GM18498 (cell line): ENCODE results near the gene PCDH8.

Experiments
- ATAC-seq: cut with Tn5 transposase; IDR thresholded peaks from one replicate; pipeline ENCODE4 v1.9.1; 2021; ENCODE audit warnings: mild to moderate bottlenecking, moderate library complexity; ENCODE audit not compliant: unreplicated experiment

The PCDH8 gene, protein sequence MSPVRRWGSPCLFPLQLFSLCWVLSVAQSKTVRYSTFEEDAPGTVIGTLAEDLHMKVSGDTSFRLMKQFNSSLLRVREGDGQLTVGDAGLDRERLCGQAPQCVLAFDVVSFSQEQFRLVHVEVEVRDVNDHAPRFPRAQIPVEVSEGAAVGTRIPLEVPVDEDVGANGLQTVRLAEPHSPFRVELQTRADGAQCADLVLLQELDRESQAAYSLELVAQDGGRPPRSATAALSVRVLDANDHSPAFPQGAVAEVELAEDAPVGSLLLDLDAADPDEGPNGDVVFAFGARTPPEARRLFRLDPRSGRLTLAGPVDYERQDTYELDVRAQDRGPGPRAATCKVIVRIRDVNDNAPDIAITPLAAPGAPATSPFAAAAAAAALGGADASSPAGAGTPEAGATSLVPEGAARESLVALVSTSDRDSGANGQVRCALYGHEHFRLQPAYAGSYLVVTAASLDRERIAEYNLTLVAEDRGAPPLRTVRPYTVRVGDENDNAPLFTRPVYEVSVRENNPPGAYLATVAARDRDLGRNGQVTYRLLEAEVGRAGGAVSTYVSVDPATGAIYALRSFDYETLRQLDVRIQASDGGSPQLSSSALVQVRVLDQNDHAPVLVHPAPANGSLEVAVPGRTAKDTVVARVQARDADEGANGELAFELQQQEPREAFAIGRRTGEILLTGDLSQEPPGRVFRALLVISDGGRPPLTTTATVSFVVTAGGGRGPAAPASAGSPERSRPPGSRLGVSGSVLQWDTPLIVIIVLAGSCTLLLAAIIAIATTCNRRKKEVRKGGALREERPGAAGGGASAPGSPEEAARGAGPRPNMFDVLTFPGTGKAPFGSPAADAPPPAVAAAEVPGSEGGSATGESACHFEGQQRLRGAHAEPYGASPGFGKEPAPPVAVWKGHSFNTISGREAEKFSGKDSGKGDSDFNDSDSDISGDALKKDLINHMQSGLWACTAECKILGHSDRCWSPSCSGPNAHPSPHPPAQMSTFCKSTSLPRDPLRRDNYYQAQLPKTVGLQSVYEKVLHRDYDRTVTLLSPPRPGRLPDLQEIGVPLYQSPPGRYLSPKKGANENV

DNA sequence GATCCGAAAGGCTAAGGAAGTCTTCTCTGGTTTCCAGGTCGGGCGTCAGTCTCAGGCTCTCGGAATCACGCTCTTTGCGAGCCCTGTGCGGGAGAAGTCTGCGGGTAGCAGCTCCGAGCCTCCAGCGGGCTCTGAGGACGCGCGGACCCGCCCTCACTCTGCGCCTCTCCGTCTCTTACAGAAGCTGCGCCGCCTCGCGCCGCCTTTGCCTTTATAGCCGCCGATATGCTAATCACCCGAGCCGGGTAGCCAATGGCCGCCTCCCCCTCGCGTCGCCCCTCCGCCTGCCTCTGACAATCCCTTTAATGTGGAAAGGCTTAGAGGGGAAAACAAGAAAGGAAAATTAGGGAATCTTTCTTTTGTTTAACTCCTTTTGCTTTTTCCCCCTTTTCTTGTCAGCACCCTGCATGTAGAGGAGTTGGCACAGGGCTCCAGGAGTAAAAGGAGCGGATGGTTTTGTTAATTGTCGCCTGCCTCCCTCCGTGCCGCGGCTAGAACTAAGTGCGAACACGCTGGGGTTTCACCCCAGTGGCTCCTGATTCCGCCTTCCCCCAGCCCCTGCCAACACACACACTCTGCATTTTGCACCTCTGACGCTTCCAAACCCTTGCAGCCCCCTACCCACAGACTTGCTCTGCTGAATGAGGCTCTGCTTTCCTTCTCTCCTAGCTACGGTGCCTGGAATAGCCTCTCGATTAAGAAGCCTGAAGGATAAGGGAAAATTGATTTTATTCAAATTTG is at the start of gene PCDH8:
PCDH8 (minus strand) TSS at position 186 of the 741 bp plus-strand sequence. CDS start 204 bp downstream, outside the sequence.
- ATAC-seq: no peak

DNA sequence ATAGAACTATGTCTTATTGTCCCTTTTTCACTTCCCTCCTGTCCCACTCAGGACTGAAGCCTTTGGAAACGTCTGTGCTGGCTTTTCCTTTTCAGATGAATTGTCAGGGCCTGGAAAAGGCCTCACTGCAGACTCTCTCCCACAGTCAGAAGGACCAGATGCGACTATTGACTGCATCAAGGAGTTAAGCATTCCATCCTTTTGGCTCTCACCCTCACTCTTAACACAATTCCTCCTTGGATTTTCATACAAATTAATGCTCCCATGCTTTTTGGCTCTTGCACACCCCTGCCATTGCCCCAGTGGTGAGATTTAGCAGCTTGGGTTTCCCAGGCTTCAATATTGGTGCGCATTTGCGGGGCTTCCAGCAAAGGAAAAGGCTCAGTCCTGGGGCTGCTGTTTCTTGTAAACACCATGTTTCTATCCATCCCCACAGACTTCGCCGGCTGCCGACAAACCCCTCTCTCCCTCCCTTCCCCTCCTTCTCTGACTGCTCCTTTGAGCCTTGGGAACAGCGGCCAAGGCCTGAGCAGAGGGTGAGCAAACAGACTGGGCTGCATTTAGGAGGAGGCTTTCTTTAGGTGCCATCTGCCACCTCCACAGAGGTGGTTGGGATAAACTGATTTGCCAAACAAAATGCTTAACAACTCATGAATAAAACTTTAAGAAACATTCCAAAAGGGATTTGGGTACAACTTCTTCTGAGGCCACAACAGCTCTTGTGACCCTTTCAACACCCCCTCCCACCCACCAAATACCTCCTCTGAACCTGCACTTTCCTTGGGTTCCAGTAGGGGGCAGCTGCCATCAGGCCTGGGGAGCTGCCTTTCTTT is 48.6 kb upstream of the PCDH8 start:
- ATAC-seq: no peak

DNA sequence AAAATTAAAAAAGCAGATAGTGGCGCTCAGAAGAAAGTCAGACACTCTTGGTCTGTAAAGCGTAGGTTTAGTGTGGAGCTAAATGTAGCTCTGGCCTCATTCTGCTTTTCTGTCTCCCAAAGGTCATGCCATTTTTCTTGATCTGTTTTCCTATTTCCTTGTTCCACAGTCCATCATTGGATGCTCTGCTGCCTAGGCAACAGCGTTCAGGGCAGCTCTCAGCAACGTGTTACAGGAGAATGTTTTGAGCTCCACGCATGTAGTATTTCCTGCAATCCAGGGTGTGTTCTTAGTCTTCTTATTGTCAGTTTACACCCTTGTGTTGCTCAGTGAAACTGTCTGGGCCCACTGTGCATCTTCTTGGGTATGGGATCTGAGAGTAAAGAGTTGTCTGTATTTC is 46.0 kb upstream of the PCDH8 start:
- ATAC-seq: no peak

DNA sequence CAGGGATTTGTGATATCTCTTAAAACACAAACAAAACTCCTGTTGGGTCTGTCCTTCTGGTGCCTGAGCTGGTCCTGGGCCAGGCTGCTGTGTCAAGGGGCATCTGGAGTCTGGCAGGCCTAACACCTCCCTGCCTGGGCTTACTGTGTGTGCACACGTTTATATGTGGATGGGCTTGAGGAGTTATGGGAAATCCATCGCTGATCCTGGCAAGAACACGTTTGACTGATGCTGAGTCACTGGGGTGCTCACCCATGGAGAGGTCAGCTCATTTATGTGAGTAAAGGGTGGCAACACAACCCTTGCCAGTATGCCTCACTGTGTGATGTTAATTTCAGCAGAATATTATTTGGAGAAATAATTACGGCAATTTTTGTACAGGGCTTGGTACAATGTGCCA is 44.5 kb upstream of the PCDH8 start:
- ATAC-seq: no peak

DNA sequence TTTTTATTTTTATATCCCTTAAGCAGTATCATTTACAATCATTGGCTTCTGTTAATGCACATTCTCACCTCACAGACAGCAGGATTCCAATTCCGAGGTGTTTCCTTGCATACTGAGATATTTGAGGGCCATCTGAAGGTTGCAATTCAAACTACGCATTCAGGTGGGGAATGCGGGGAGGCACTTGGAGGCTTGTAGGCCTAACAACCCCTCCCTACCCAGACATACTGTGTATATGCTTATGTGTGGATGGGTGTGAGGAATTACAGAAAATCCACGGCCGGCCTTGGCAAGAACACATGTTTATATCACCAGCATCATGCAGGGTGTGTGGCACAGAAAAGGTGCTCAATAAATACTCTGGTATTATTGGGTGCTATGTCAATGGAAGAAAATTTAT is 43.3 kb upstream of the PCDH8 start:
- no peak for ATAC-seq

DNA sequence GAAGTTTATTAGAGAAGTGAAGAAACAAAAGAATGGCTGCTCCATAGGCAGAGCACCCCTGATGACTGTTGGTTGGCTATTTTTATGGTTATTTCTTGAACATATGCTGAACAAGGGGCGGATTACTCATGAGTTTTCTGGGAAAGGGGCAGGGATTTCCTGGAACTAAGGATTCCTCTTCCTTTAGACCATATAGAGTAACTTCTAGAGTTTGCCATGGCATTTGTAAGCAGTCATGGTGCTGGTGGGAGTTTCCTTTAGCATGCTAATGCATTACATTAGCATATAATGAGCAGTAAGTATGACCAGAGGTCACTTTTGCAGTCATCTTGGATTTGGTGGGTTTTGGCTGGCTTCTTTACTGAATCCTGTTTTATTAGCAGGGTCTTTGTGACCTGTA is 38.7 kb upstream of the PCDH8 start:
- no peak for ATAC-seq

DNA sequence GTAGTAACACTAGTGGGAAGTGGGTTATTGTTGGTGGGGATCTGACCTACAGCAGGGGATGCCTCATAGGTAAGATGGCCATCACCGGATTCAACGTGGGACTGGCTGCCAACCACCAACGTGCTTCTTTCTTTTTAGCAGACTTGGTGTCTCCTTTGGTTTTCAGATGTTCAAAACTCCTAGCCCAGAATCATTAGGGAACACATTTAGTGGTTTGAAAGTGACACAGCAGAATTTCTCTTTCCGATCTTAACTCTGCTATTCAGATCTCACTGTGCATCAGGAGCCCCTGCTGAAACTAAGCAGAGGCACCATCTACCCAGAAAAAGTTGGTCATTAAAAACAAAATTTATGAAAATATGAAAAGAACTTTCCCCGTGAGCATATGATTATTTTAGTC is 36.7 kb upstream of the PCDH8 start:
- no peak for ATAC-seq

DNA sequence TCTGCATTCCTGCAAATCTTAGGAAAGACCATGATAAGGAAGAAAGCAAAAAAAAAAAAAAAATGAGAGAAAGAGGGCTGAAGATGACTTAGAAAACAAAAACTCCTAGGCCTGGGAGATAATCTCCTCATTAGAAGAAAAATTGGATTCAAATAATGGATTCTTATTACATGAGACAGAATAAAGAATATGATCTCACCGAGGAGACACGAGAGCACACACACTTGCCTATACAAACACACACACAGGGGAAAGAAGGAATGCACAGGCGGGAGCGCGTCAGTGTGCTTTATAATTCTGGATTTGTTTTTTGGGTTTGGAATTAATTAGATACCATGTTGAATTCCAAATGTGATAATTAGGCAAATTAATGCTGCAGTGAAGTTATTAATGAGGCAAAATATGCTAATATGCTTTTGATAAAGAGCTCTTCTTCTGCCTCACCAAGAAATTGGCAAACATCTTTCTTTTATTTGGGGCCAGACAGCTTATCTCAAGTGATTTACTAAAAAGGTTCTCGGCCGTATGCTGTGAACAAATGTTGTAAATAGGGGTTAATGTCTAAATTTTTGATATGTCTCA is 36.1 kb upstream of the PCDH8 start:
- no peak for ATAC-seq

DNA sequence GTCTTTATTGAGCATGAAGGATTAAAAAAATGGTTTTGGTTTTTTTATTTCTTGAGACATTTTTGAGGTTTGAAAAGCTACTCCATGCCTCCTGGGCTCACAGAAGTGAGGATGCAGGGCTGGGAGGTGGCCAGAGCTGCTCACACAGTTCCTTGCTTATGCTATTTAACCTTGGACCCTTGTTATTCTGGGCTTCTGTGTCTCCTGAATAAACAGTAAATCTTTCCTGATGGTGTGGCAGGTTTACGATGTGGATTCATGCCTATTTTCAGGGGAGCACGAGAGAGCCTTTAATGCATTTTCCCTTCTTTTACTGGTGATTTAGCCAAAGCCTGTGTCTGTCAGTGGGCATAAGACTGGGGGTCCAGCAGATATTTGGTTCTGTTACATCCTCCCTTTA is 34.3 kb upstream of the PCDH8 start:
- no peak for ATAC-seq

DNA sequence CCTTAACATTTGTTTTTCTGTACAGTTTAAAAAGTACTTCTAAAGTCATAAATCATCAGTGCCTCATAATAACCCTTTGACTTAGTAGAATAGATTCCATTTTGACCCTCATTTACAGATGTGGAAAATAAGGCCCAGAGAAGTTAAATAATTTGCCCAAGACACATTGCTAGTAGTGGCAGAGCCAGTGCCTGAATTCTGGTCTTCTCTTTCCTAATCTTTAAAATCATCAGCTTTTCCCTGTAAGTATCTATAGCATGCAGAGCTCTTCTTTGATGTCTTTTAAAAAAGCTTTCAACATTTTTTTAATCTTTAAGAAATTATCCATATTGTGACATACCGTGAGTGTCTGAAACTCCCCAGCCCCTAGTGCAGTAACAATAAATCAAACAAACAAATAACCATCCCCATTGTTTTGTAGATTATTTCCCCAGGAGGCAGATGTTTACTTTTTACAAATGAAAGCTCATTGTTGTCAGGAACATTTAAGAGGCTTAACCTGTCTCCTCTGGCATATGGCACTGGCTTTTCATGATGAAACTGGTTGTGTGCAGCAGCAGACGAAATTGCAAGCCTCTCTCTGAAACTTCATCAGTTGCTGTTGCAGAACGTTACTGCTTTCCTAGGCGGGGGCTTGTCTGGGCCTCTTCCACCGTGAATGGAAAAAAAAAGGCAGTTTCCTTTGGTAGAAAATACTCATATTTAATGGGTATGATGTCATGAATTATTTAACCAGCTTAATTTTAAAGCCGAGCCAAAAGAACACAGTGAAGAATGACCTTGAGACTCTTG is 31.7 kb upstream of the PCDH8 start:
- ATAC-seq: no peak

DNA sequence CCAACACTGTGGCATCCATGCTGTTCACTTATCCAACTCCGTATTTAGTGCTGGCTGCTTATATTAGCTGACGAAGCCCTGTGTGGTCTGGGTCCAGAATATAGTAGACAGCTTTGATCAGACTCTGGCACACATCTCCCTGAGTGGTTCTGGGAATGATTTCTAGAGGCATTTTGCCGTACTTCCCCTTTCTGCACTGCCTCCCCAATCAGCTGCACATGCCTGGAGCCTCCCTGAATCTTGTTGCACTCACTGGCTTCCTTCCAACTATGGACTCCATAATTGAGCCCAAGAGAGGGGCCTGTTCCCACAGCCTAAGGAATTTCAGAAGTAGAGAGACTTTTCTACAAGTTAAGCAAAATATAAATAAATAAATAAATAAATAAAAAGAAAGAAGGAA is 30.4 kb upstream of the PCDH8 start:
- no peak for ATAC-seq

DNA sequence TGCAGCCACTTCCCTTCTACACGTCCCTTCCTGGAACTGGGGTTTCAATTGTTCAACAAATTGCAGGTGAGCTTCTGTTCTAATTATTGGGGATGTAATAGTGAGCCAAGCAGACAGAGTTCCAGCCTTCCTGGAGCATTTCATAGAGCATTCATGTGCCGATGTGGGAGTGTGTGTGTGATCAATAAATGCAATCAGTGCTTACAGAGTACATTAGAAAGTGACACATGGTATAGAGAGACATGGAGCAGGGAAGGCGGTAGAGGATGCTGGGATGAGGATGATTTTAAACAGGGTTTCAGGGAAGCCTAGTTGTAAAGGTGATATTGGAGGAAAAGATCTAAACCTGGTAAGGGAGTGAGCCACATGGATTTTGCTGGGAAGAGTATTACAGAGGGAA is 21.7 kb upstream of the PCDH8 start:
- ATAC-seq: no peak

DNA sequence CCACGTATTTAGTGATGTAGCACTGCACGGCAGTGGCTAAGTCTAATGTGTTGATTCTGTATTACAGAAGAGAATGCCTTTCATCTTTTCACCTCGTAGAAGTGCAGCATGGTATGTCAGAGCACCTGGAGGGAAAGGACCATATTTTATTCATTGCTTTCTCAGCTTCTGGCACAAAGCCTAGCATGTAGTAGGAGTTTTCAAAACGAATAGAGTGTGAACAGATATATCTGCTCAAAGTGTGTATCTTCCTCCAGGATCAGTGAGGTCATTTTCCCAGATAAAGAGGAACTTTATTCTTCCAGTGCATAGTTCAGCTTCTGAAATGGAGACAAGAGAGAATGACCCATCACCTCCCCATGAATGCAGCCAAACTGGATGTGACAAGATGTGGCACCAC is 21.2 kb upstream of the PCDH8 start:
- no peak for ATAC-seq

DNA sequence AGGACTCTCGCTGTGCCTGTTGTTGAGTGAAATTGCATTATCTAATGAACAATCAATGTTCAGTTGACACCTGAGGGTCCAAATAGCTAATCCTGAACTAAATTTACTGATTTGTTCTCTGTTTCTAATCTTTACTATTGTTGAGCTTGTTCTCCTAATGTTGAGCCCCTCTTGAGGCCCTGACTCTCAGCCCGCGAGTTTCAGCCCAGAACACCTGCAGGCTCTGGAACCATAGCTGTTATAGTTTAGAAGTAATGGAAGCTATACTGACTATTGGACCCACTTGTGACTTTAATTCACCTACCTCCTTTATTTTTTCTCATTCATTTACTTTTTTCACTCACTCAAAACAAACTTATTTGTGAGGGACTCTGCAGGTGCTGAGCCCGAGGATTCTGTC is 20.6 kb upstream of the PCDH8 start:
- no peak for ATAC-seq

DNA sequence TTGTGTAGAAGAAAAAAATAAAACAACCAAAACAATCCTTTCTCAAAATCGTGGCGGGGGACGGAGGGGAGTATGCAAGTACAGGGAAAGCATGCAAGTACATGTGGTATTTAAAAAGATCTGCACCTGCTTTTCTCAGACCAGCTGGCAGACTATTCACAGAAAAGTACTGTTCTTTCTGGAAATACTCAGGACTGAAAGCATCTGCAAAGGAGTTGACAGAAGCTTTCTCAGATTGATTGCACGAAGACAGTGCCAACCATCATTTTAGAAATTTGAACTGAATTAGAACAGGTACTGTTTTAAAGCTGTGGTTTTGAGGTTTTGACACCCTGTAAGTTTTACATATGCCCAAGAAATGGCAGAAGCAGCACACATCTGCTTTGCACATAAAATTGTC is 19.8 kb upstream of the PCDH8 start:
- ATAC-seq: peak; percentile 90

DNA sequence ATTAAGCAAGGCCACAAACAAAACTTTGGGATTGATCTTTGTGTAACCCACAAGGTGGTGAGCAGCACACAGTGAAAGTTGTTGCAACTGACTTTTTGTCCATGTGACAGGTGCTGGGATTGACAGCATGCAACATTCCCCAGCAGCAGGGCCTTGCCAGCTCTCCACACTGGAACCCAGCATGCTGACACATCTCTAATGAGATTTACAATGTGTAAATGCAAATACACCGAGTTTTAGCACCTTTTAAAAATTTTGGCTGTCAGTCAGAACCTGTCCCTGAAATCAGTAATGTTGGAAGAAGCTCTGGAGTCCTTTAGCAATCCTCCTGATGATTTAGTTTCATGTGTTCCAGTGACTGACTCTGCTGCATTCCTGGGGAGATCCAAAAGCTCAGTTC is 16.5 kb upstream of the PCDH8 start:
- no peak for ATAC-seq

DNA sequence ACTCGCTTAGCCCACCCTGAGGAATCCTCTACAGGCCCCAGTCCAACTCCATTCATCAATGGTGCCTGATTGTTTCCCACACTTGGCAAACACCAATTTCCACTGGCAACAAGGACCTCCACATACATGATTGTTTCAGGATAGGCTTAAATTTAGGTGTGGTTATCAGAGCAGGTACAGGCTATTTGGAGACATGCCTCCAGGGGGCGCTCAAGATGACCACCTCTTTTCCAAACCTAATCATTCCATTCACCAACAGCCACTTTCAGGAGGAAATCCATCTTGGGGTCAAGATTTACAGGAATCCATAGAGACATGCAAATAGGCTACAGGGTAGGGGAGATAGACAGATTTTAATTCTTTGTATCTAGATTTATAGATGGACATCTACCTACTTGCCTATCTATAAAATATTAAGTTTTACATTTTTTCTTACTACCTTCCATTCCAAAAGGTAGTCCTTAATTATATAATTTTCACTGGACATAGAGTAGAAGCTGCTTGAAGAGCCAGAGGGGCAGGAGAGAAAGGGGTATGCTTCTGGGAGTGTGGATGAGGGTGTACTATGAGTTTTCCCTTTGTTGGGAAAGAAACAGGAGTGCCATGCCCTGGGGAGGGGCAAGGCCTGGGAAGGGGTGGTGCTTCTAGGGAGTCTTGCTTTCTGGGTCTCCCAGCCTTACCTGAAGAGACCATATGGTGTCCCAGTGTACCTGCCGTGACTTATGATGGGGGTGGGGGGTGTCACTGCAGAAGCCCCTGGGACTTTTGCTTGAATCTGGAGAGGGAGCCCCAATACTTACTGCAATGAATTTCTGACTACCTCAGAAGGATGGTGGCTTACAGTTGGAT is 14.1 kb upstream of the PCDH8 start:
- no peak for ATAC-seq

DNA sequence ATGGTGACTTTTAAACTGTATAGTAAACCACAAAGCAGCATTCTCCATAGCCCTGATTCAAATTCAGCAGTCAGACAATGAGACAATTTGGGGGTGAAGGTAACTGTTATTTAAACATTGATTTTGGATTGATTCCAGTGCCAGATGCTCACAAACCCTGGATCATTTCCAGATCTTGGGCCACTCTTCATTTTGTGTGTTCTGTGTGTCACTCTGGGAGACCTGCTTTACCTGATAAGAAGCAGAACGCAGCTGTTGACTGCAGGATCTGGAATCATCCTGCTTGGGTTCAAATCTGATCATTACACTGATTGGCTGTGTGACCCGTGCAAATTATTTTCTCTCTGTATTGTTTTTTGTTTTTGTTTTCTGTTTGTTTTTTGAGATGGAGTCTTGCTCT is 4.0 kb upstream of the PCDH8 start:
- no peak for ATAC-seq
